ENCODE data around the gene THAP4.

DNA sequence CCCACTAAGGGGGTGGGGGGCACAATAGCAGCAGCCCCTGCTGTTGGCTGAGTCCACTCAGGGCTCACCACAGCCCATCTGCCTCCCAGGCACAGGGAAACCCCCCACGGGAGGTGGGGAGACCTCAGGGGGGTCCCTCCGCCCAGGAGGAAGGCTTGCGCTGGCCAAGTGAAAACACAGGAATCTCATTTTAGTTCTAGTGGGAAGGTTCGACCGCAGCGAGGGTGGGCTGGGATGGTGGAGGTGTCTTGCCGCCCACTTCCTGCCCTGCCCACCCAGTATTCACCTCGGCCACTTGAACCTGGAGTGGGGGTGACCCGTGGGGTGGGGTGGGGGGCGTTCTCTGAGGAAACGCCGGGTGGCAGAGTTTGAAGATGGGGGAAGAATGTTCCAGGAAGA lies 85.4 kb downstream of the THAP4 start:
- TF ChIP-seq, protein P1, sequence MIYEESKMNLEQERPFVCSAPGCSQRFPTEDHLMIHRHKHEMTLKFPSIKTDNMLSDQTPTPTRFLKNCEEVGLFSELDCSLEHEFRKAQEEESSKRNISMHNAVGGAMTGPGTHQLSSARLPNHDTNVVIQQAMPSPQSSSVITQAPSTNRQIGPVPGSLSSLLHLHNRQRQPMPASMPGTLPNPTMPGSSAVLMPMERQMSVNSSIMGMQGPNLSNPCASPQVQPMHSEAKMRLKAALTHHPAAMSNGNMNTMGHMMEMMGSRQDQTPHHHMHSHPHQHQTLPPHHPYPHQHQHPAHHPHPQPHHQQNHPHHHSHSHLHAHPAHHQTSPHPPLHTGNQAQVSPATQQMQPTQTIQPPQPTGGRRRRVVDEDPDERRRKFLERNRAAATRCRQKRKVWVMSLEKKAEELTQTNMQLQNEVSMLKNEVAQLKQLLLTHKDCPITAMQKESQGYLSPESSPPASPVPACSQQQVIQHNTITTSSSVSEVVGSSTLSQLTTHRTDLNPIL (CRISPR knock-in tag; IDR thresholded peaks at IDR 0.05; ENCODE audit: low read depth) = no peak
- TF ChIP-seq, protein P2, sequence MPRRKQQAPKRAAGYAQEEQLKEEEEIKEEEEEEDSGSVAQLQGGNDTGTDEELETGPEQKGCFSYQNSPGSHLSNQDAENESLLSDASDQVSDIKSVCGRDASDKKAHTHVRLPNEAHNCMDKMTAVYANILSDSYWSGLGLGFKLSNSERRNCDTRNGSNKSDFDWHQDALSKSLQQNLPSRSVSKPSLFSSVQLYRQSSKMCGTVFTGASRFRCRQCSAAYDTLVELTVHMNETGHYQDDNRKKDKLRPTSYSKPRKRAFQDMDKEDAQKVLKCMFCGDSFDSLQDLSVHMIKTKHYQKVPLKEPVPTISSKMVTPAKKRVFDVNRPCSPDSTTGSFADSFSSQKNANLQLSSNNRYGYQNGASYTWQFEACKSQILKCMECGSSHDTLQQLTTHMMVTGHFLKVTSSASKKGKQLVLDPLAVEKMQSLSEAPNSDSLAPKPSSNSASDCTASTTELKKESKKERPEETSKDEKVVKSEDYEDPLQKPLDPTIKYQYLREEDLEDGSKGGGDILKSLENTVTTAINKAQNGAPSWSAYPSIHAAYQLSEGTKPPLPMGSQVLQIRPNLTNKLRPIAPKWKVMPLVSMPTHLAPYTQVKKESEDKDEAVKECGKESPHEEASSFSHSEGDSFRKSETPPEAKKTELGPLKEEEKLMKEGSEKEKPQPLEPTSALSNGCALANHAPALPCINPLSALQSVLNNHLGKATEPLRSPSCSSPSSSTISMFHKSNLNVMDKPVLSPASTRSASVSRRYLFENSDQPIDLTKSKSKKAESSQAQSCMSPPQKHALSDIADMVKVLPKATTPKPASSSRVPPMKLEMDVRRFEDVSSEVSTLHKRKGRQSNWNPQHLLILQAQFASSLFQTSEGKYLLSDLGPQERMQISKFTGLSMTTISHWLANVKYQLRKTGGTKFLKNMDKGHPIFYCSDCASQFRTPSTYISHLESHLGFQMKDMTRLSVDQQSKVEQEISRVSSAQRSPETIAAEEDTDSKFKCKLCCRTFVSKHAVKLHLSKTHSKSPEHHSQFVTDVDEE (CRISPR knock-in tag; IDR thresholded peaks at IDR 0.05) = no peak
- TF ChIP-seq ESRRG (CRISPR knock-in tag; IDR thresholded peaks at IDR 0.05) (no peak), ZNF8 (CRISPR knock-in tag; IDR thresholded peaks at IDR 0.05) (no peak), TOX (CRISPR knock-in tag; IDR thresholded peaks at IDR 0.05; ENCODE audit: borderline replicate concordance) (no peak), ZFP30 (CRISPR knock-in tag; IDR thresholded peaks at IDR 0.05) (no peak), ARNTL (CRISPR knock-in tag; IDR thresholded peaks at IDR 0.05; ENCODE audit: borderline replicate concordance, low read depth) (no peak), ZNF70 (CRISPR knock-in tag; IDR thresholded peaks at IDR 0.05) (no peak)
